MCF 10A (cell line): ENCODE results near the gene DYNLT1. TPM values are rescaled to one million over a fixed set of nuclear protein-coding genes. Genes with fewer than 3 reads are reported as not detected.
"Not testable (repeated sequence)": the region's sequence is repeated elsewhere in the genome, so short reads cannot be mapped to it uniquely, and the experiment has no call there.

ENCODE experiments used
- BruUV-seq: library from RNA; stranded (reverse); fragments of 400-500 nt; replicated peaks from 2 replicates; lab custom pipeline; 2021; lab: Mats Ljungman, UMichigan
- CTCF ChIA-PET: fragments of 300-600 bp; sonication (Branson Sonifier 250); formaldehyde crosslinking; extraction: SDS; loops from one replicate; lab custom pipeline; 2021; ENCODE audit warnings: antibody characterized with exemption, inconsistent platforms; lab: Yijun Ruan, JAX
- POLR2A ChIA-PET: fragments of 300-600, 350-650 bp; sonication (Branson Sonifier 250); formaldehyde crosslinking; extraction: SDS; loops from one replicate; lab custom pipeline; 2020; ENCODE audit warnings: antibody characterized with exemption, inconsistent platforms; lab: Yijun Ruan, JAX
- DNase-seq: peaks from one replicate; pipeline ENCODE4 v3.0.0-alpha.2; 2018; ENCODE audit not compliant: unreplicated experiment
- H3K27ac Mint-ChIP-seq: one replicate; pipeline ENCODE4 v1.8.0; 2022; ENCODE audit warnings: mild to moderate bottlenecking, low read depth, mixed read lengths; ENCODE audit not compliant: unreplicated experiment
- H3K27me3 Mint-ChIP-seq: one replicate; pipeline ENCODE4 v1.8.0; 2022; ENCODE audit warnings: mixed read lengths; ENCODE audit not compliant: insufficient read depth, unreplicated experiment
- H3K36me3 Mint-ChIP-seq: one replicate; pipeline ENCODE4 v1.8.0; 2022; ENCODE audit warnings: mild to moderate bottlenecking, moderate library complexity, mixed read lengths; ENCODE audit not compliant: insufficient read depth, unreplicated experiment
- H3K4me1 Mint-ChIP-seq: one replicate; pipeline ENCODE4 v1.8.0; 2022; ENCODE audit warnings: mixed read lengths; ENCODE audit not compliant: insufficient read depth, unreplicated experiment
- H3K4me3 Mint-ChIP-seq: one replicate; pipeline ENCODE4 v1.8.0; 2022; ENCODE audit warnings: mild to moderate bottlenecking, moderate library complexity, mixed read lengths; ENCODE audit not compliant: unreplicated experiment
- H3K9me3 Mint-ChIP-seq: one replicate; pipeline ENCODE4 v1.8.0; 2022; ENCODE audit warnings: mixed read lengths; ENCODE audit not compliant: unreplicated experiment
- intact Hi-C: fragments of 100-400 bp; cut with micrococcal nuclease; formaldehyde crosslinking; loops from 2 replicates; pipeline ENCODE4 v1.14.1; 2022
- total RNA-seq: library from RNA; stranded (reverse); gene quantifications from 2 replicates; pipeline ENCODE4 v1.2.3, GENCODE V29; 2022
- TF ChIP-seq, protein P1 (sequence below): fragments of 200-600 bp; IDR thresholded peaks from one replicate; pipeline ENCODE4 v1.8.0; 2022; ENCODE audit warnings: antibody characterized with exemption, mild to moderate bottlenecking; ENCODE audit not compliant: unreplicated experiment

Gene DYNLT1
- total RNA-seq, 1 experiment from 2014 or later, result 122 TPM

DNA sequence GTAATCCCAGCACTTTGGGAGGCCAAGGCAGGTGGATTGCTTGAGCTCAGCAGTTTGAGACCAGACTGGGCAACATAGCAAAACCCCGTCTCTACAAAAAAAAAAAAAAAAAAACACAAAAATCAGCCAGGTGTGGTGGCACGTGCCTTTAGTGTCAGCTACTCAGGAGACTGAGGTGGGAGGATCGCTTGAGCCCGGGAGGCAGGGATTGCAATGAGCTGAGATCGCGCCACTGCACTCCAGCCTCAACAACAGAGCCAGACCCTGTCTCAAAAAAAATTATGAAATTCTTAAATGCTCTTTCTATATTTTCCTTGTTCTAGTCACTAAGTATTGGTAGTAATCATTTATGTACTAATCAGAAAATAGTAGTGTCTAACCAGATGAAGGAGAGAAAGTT lies 35.9 kb upstream of the DYNLT1 start:
- BruUV-seq, result no TSS peak
- intact Hi-C loops, result no loop called here
- Mint-ChIP-seq H3K4me3 (no peak overlapping the region), H3K27ac (no peak overlapping the region), H3K36me3 (no peaks in the 10 kb centered on the region), H3K9me3 (no peaks in the 10 kb centered on the region), H3K4me1 (no peaks in the 10 kb centered on the region), H3K27me3 (no peaks in the 10 kb centered on the region)
- POLR2A ChIA-PET, result no interaction called here
- no peak for DNase-seq
- CTCF ChIA-PET, result interaction anchor here (0.7 kb wide), 1 partner anchor 949 kb away, joined by 4 read pairs; no protein-coding TSS in a partner anchor
- TF ChIP-seq, protein P1, sequence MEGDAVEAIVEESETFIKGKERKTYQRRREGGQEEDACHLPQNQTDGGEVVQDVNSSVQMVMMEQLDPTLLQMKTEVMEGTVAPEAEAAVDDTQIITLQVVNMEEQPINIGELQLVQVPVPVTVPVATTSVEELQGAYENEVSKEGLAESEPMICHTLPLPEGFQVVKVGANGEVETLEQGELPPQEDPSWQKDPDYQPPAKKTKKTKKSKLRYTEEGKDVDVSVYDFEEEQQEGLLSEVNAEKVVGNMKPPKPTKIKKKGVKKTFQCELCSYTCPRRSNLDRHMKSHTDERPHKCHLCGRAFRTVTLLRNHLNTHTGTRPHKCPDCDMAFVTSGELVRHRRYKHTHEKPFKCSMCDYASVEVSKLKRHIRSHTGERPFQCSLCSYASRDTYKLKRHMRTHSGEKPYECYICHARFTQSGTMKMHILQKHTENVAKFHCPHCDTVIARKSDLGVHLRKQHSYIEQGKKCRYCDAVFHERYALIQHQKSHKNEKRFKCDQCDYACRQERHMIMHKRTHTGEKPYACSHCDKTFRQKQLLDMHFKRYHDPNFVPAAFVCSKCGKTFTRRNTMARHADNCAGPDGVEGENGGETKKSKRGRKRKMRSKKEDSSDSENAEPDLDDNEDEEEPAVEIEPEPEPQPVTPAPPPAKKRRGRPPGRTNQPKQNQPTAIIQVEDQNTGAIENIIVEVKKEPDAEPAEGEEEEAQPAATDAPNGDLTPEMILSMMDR, result no peak

DNA sequence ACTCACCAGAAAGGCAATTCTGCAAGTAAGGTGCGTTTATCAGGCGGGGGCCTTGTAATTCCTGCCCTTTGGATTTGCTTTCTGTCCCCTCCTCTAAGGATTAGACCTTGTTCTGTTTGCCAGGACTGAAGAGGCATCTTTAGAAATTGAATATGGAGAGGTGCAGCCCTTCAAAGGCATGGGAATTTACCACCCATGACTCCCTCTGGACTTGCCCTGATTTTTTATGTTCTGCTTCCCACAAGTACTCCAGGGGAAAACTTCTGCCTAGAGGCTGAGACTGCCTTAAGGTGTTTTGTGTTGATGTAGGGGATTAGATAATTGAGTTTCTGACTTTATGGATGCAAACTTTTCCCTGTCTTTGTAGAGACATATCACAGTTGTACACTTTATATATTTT lies 35.5 kb upstream of the DYNLT1 start:
- Mint-ChIP-seq H3K4me1 (no peaks in the 10 kb centered on the region), H3K36me3 (peaks cover 2% of the 10 kb centered on the region), H3K27ac (no peak overlapping the region), H3K4me3 (no peak overlapping the region), H3K9me3 (no peaks in the 10 kb centered on the region), H3K27me3 (no peaks in the 10 kb centered on the region)
- BruUV-seq, result no TSS peak
- POLR2A ChIA-PET, result no interaction called here
- DNase-seq, result no peak
- intact Hi-C loops, result no loop called here
- TF ChIP-seq, protein P1, result no peak
- CTCF ChIA-PET, result interaction anchor here (0.7 kb wide), 1 partner anchor 949 kb away, joined by 4 read pairs; no protein-coding TSS in a partner anchor

DNA sequence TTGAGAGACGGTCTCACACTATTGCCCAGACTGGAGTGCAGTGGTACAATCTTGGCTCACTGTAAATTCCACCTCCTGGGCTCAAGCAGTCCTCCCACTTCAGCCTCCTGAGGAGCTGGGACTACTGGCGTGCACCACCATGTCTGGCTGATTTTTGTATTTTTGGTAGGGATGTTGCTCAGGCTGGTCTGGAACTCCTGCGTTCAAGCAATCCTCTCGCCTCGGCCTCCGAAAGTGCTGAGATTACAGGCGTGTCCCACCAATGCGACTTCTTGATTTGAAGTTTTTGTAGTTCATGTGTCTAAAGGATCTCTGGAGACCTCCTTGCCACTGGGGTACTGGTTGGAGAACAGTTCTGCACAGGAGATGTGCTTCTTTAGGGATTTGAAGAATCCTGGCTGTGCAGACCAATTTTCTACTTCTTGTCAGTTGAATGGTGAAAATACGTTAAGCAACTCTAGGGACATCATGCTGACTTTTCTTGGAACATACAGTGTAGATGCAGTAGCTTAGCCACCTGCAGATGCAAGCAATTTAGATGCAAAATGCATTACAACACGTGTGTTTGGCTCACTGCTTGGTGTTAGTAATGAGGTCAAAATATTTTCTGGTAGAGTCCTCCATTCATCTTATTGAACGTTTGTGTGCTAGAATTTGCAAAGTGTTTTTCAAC lies 33.5 kb upstream of the DYNLT1 start:
- BruUV-seq, result no TSS peak
- Mint-ChIP-seq H3K4me3 (no peak overlapping the region), H3K4me1 (no peaks in the 10 kb centered on the region), H3K36me3 (peaks cover 5% of the 10 kb centered on the region), H3K9me3 (no peaks in the 10 kb centered on the region), H3K27ac (no peak overlapping the region), H3K27me3 (no peaks in the 10 kb centered on the region)
- ChIA-PET CTCF (interaction anchor here (0.7 to 1.3 kb wide), 4 partner anchors 10 to 464 kb away, joined by 3 to 7 read pairs (median 5); no protein-coding TSS in a partner anchor), POLR2A (interaction anchor here (0.6 kb wide), 1 partner anchor 25 kb away, joined by 3 read pairs; no protein-coding TSS in a partner anchor)
- TF ChIP-seq, protein P1, result no peak
- intact Hi-C loops, result no loop called here
- no peak for DNase-seq

DNA sequence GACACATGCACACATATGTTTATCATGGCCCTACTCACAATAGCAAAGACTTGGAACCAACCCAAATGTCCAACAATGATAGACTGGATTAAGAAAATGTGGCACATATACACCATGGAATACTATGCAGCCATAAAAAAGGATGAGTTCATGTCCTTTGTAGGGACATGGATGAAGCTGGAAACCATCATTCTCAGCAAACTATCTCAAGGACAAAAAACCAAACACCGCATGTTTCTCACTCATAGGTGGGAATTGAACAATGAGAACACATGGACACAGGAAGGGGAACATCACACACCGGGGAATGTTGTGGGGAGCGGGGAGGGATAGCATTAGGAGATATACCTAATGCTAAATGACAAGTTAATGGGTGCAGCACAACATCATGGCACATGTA lies 32.6 kb upstream of the DYNLT1 start:
- H3K9me3 Mint-ChIP-seq, H3K36me3 Mint-ChIP-seq, DNase-seq, BruUV-seq, intact Hi-C loops, H3K27me3 Mint-ChIP-seq, H3K27ac Mint-ChIP-seq, H3K4me3 Mint-ChIP-seq, H3K4me1 Mint-ChIP-seq: not testable (repeated sequence)
- CTCF ChIA-PET, result interaction anchor here (0.7 to 1.3 kb wide), 3 partner anchors 10 to 14 kb away, joined by 3 to 7 read pairs (median 5); no protein-coding TSS in a partner anchor
- POLR2A ChIA-PET, result interaction anchor here (0.6 kb wide), 1 partner anchor 24 kb away, joined by 3 read pairs; no protein-coding TSS in a partner anchor
